ENCODE data around the gene SMC3. TPM values are rescaled to one million over a fixed set of nuclear protein-coding genes. Genes with fewer than 3 reads are reported as not detected.
A peak's percentile ranks its signal among the peaks of the same experiment; 100 is the strongest.

Gene SMC3
- total RNA-seq, 1 donor from 2014 or later = 18.3 TPM

DNA sequence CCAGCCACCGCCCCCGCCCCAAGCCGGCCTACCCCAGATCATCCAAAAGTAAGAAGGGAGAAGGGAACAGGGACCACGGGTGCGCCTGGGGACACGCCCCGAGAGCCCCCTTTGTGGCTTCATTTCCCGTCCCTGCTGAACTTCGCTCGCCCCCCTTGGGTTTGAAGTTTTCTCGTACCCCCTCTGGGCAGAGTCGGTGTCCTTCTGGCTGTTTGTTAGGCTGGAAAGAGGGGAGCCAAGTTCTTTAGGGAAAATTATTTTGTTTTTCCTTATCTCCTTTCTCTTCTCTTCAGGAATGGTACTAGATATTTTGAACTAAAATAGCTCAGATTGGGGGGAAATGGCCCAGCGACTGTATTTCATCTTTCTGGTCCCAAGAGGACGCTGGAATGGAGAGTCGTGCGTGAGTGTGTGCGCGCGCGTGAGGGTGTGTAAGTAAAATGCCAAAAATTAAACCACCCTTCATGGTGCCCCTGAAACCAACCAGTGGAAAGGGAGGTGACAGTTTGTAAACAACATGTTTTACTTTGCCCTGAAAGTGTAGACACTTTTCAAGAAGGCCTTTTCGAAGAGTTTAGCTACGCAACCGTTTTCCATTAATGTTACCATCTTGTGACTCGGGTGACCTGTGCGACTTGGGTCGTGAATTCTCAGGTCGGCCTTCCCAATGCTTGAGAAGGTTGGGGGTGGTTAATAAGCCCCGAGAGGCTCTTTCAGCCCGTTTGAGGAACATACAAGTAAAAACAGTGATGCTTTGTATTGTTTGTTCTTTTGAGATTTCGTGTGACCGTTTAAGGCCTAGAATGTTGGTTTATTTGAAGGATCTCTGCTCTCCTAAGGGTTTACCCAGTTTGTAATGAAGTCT is 77.3 kb downstream of the SMC3 start:
- peak in 1 of 2 donors; percentile 24 for DNase-seq (ENCODE audit: low read depth in 2 of 2)

GRCh38 chr10:110646417-110647135 is 79.1 kb downstream of the SMC3 start:
- DNase-seq (ENCODE audit: low read depth in 2 of 2) = no peak

DNA sequence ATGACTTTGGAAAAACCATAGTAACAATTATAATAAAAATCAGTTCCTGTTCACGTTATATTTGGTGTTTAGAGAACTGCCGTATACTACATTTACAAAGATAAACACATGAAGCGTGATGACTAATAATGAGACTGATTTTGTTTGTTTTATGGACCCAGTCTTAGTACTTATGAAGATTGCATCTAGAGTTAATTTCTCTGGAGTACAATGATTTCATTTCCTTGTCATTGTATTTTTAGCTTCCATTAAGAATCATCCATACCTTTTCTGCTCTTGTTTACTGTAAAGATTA is 79.6 kb downstream of the SMC3 start:
- DNase-seq (ENCODE audit: low read depth in 2 of 2) = no peak

DNA sequence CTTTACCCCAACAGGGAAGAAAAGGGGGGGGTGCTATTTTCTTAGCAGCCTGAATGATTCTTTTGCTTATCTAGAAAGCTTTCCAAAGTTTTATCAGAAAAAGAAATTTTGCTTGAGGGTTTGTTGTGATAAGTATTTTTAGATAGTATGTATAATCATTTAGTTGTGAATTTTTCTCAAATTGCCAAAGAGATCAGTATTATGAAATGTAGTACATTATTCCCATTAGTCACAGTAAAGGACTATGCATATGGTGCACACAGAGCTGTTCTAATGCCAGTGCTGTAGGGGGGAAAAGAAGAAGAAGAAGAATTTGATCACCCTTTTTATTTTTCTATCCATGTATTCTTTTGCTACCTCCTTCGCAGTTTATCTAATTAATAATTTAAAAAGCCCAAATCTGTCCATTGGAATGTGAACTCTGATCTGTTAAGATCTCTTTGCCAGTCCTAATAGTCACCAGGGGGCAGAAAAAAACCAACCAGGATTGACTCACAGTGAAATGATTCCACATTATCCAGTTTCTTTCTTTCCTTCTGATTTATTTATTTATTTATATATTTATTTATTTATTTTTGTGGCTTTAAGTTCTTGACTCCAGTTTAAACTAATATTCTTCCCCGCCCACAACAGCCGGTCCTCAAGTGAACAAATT is 81.3 kb downstream of the SMC3 start:
- DNase-seq (ENCODE audit: low read depth in 2 of 2) = no peak

DNA sequence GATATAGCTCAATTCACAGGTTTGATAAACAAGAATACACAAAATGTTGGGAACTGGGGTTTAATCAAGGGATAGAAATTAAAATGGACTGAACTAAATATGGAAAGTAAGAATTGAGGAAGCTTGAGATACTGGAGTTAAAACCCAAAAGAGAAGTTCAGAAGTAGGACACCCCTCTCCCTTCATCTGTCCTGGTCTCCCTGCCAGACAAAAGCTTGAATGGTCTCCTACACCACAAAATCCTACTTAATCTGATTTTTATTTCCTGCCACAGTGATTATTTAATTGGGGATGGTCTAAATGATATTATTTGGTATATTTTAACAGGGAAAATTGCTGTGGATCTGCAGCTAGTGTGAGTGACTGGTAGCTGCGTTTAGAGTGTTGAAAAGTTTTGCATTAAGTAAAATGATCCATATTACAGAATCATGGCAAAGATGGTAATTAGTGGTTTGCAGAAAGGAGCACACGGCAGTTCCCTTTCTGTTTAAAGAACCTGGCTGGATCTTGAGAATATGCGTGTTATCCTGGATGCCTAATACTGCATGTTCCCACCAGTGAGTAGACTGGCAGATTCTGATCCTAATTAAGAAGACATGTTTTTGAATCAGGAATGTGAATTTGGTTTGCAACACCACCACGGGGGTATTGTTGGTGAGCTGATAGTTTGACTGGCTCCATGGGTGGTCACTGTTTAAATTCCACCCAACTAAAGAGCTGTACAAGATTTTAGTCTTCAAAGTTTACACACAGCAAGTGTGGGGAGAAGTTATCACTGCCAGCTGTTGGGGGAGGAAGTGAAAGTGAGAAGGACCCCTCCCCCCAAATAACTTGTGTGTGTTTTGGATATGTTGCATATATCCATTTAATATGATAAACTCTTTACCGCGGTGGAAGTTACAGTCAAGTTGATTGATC is 82.1 kb downstream of the SMC3 start:
- DNase-seq (ENCODE audit: low read depth in 2 of 2) = no peak

GRCh38 chr10:110650265-110650668 is 82.8 kb downstream of the SMC3 start:
- DNase-seq (ENCODE audit: low read depth in 2 of 2) = no peak

GRCh38 chr10:110651044-110651958 is 83.8 kb downstream of the SMC3 start:
- DNase-seq (ENCODE audit: low read depth in 2 of 2) = peak in 1 of 2 donors; percentile 37

DNA sequence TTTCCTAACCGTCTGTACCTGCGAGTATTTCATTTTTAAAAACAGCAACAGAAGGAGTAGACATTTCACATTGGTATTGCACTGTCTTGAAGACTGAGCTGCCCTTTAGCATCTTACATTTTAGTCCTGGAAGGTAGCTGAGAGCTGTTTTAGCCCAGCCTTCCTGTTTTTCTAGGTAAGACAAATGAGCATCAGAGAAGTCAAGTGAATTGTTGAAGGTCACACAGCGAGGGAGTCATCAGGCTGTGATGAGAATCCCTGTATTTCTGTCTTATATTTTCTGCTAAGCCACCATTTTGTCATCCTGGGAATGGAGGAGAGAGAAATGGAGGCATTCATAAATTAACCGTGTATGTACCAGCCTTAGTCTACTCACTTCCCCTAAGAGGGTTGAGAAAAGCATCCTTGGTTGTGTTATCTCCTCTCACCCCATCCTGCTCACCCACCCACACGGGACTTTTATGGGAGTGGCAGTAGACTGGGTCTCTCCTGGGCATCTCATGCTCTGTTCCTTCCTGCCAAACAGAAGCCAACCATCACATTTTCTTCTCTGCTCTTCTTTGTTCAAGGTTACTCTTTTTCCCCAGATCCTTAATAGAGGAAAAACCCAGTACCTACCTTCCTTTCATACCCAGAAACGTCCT is 85.1 kb downstream of the SMC3 start:
- DNase-seq (ENCODE audit: low read depth in 2 of 2) = no peak

Other genes starting within 250 kb of the SMC3 start
- 18.7 and 23.0 TPM in 2 replicates for gene DUSP5, start 69.8 kb upstream of the SMC3 start, total RNA-seq
- 0.22 and 2.0 TPM in 2 replicates for gene RBM20, start 76.6 kb downstream of the SMC3 start, total RNA-seq